ENCODE measurements around the gene STAG2.
"Not testable (repeated sequence)": the region's sequence is repeated elsewhere in the genome, so short reads cannot be mapped to it uniquely, and the experiment has no call there.

STAG2 gene

DNA sequence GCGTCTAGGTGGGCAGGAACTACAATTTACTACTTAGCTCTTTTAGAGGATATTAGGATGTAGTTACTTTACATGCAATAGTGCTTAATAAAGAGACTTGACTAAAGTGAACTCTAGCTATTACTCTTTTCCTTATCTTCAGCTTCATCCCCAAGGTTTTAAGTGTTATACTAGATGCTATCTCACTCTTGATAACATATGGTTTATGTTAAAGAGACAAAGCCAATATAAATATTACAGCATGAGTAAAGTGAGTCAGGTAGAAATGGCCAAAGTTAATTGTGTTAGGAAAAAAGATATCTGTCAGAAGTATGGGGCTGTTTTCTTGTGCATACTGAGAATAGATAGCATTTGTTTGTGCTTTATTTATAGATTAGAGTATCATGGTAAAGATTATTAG is 80.5 kb downstream of the STAG2 start:
- Mint-ChIP-seq H3K4me1 (ENCODE audit: low read depth) (peaks cover 22% of the 10 kb centered on the region), H3K27ac (no peak overlapping the region), H3K36me3 (ENCODE audit: low read depth) (peaks cover 45% of the 10 kb centered on the region), H3K27me3 (no peaks in the 10 kb centered on the region), H3K9me3 (no peaks in the 10 kb centered on the region), H3K4me3 (no peak overlapping the region)

DNA sequence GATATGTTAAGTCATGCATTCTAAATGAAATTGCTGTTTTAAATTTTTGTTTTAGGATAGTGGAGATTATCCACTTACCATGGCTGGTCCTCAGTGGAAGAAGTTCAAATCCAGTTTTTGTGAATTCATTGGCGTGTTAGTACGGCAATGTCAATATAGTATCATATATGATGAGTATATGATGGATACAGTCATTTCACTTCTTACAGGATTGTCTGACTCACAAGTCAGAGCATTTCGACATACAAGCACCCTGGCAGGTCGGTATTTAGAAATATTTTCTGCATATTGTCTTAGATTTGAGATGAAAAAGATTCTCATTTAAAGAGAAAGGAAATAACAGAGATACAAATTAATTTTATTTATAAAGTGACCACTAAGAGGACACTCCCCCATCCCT is 83.6 kb downstream of the STAG2 start:
- no peaks in the 10 kb centered on the region for H3K9me3 Mint-ChIP-seq
- no peaks in the 10 kb centered on the region for H3K27me3 Mint-ChIP-seq
- H3K27ac Mint-ChIP-seq: no peak overlapping the region
- H3K4me1 Mint-ChIP-seq (ENCODE audit: low read depth): peaks cover 19% of the 10 kb centered on the region
- peaks cover 45% of the 10 kb centered on the region for H3K36me3 Mint-ChIP-seq (ENCODE audit: low read depth)
- no peak overlapping the region for H3K4me3 Mint-ChIP-seq

DNA sequence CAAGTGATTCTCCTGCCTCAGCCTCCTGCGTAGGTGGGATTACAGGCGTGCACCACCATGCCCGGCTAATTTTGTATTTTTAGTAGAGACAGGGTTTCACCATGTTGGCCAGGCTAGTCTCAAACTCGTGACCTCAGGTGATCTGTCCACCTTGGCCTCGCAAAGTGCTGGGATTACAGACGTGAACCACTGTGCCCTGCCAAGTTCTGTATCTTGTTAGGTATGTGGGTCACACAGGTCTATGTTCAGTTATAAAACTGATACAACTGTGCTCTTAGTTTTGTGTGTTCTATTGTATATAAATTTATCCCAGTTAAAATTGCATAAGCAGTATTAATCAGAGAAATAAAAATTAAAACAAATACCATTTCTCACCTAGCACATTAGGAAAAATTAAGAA is 122.9 kb downstream of the STAG2 start:
- Mint-ChIP-seq H3K36me3 (ENCODE audit: low read depth) (peaks cover 49% of the 10 kb centered on the region), H3K4me1 (ENCODE audit: low read depth) (peaks cover 23% of the 10 kb centered on the region)
- H3K27me3 Mint-ChIP-seq, H3K4me3 Mint-ChIP-seq, H3K9me3 Mint-ChIP-seq, H3K27ac Mint-ChIP-seq: not testable (repeated sequence)

DNA sequence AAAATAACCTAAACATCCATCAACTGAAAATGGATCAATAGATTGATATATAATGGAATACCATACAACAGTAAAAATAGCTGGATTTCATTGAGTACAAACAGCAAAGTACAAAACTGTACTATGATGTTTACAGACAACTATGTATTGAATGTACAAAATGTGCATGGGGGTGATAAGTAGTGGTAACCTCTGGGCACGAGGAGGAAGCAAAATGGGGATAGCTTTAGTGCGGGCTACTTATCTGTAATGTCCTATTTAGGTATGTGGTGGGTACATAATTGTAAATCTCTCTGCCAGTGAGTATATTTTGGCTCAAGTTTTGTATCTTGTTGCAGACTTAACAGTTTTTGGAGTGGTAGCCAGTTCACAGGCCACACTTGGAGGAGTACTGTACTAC is 123.6 kb downstream of the STAG2 start:
- Mint-ChIP-seq H3K4me1 (ENCODE audit: low read depth) (peaks cover 23% of the 10 kb centered on the region), H3K4me3 (no peak overlapping the region), H3K36me3 (ENCODE audit: low read depth) (peaks cover 48% of the 10 kb centered on the region), H3K27me3 (no peaks in the 10 kb centered on the region), H3K27ac (peak overlapping the region; percentile 55), H3K9me3 (no peaks in the 10 kb centered on the region)

DNA sequence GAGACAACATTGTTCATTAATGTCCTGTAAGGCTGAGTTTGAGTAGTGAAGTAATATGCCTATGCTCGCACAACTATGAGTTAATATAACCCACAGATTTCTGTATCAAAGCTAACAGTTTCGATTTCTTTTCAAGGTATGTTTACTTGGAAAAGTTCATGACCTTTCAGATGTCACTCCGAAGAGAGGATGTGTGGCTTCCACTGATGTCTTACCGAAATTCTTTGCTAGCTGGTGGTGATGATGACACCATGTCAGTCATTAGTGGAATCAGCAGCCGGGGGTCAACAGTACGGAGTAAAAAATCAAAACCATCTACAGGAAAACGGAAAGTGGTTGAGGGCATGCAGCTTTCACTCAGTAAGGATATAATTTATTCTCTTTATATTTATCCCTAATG is 124.9 kb downstream of the STAG2 start:
- Mint-ChIP-seq H3K27me3 (no peaks in the 10 kb centered on the region), H3K36me3 (ENCODE audit: low read depth) (peaks cover 51% of the 10 kb centered on the region), H3K4me3 (peak overlapping the region; percentile 8), H3K4me1 (ENCODE audit: low read depth) (peaks cover 23% of the 10 kb centered on the region), H3K9me3 (no peaks in the 10 kb centered on the region), H3K27ac (peak overlapping the region; percentile 11)

DNA sequence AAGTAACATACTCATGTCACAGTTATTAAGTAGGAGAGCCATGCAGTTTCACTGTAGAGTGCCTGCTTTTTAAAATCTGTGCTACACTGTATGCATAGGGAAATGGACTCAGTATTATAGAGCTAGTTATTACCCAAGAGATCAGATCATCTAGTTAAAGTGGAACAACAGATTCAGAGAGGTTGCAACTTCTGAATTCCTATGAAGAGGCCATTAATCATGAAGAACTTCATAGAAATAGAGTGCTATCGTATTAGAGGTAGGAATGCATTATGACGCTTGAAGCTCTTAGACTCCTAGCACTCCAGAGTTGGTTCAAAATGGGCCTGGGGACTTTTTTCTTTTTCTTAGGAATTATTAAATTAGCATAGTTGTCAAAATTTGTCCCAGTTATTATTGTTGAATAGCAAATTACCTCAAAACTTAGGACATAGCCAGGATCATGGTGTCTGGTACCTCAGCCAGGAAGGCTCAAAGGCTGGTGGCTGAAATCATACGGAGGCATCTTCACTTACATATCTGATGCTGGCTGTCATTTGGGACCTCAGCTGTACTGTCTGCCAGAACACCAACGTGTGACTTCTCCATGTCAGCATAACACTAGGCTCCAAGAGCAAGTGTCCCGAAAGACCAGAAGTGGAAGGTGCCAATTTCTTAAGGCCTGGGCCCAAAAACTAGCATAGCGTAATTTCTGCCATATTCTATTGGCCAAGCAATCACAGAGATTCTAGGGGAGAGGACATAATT is 125.7 kb downstream of the STAG2 start:
- H3K27me3 Mint-ChIP-seq: no peaks in the 10 kb centered on the region
- peaks cover 53% of the 10 kb centered on the region for H3K36me3 Mint-ChIP-seq (ENCODE audit: low read depth)
- H3K9me3 Mint-ChIP-seq: no peaks in the 10 kb centered on the region
- no peak overlapping the region for H3K4me3 Mint-ChIP-seq
- no peak overlapping the region for H3K27ac Mint-ChIP-seq
- peaks cover 23% of the 10 kb centered on the region for H3K4me1 Mint-ChIP-seq (ENCODE audit: low read depth)

DNA sequence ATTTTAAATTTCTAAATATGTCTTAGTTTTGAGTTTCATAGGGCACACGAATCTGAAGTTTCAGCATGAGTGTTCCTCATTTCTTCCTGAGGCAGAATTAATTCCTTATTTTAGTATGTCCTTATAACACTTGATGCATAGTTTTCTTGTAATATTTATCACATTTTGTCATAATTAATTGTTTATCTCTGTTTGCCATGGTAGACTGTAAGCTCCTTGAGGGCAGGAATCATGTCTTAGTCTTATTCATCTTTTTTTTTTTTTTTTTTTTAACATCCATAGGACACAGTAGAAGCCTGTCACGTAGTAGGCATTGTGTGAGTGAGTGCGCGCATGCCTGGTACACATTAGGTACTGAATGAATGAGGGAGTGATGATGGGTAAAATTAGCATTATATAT is 131.7 kb downstream of the STAG2 start:
- Mint-ChIP-seq H3K27ac (no peak overlapping the region), H3K9me3 (no peaks in the 10 kb centered on the region), H3K27me3 (no peaks in the 10 kb centered on the region)

DNA sequence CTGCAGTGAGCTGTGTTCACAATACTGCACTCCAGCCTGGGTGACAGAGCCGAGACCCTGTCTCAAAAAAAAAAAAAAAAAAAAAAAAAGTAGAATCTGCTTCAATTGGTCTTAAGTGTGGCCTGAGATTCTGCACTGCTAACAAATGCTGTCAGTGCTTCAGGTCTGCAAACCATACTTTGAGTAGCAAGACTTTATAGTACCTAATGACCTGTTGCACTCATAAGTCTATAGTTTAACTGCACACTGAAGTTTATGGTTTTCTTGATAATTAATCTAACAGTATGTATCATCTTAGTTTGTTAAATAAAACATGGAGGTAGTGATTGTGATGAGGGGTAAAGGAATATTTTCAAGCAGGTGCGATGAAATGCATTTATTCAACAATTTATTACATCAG is 135.6 kb downstream of the STAG2 start:
- Mint-ChIP-seq H3K36me3 (ENCODE audit: low read depth) (peaks cover 45% of the 10 kb centered on the region), H3K9me3 (no peaks in the 10 kb centered on the region), H3K27ac (no peak overlapping the region), H3K4me1 (ENCODE audit: low read depth) (no peaks in the 10 kb centered on the region), H3K27me3 (no peaks in the 10 kb centered on the region), H3K4me3 (no peak overlapping the region)

More for the DNA sequence above, 131.7 kb downstream of the STAG2 start:
- Mint-ChIP-seq H3K4me3 (no peak overlapping the region), H3K36me3 (ENCODE audit: low read depth) (peaks cover 61% of the 10 kb centered on the region), H3K4me1 (ENCODE audit: low read depth) (no peaks in the 10 kb centered on the region)

DNA sequence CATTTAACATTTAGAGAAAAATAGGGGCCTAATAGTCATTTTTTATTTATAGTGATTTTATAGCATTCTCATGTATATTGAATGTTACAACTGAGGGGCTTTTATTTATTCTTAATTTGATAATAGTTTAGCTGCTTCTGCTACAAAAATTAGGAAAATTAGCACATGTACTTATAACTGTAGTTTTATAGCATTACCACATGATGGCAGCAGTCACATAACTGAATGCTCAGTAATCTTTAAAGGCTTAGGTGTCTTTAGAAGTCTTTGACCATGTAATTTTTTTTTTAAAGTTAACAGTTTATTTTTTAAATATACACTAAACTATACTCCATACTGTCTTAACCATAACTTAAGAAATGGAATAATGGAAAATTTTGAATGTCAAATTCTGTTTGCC is 136.6 kb downstream of the STAG2 start:
- Mint-ChIP-seq H3K27me3 (no peaks in the 10 kb centered on the region), H3K36me3 (ENCODE audit: low read depth) (peaks cover 39% of the 10 kb centered on the region), H3K27ac (no peak overlapping the region), H3K4me1 (ENCODE audit: low read depth) (no peaks in the 10 kb centered on the region), H3K9me3 (no peaks in the 10 kb centered on the region), H3K4me3 (no peak overlapping the region)

DNA sequence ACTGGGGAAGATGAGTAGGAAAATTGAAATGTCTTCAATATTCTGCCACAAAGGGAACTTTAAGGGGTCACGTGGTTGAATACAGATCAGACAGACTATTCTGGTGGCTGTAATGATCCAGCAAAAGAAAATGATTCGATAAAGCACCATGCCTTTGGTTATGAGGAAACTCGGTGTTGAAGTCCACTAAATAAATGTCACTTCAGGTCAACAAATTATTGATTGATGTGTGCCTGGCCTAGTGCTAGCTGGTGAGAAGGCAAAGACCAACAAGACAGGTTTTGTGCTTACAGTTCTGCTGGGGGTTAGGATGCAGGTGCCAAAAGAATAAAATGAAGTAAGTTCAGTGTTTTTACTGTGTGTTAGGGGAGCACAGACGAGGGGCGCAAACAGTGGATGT is 142.5 kb downstream of the STAG2 start:
- Mint-ChIP-seq H3K4me1 (ENCODE audit: low read depth) (no peaks in the 10 kb centered on the region), H3K4me3 (no peak overlapping the region), H3K27ac (no peak overlapping the region), H3K36me3 (ENCODE audit: low read depth) (peaks cover 18% of the 10 kb centered on the region), H3K27me3 (no peaks in the 10 kb centered on the region), H3K9me3 (no peaks in the 10 kb centered on the region)

DNA sequence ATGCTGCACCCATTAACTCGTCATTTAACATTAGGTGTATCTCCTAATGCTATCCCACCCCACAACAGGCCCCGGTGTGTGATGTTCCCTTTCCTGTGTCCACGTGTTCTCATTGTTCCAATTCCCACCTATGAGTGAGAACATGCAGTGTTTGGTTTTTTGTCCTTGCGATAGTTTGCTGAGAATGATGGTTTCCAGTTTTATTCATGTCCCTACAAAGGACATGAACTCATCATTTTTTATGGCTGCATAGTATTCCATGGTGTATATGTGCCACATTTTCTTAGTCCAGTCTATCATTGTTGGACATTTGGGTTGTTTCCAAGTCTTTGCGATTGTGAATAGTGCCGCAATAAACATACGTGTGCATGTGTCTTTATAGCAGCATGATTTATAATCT is 143.0 kb downstream of the STAG2 start:
- not testable (repeated sequence) for H3K4me1 Mint-ChIP-seq (ENCODE audit: low read depth); H3K27ac Mint-ChIP-seq; H3K27me3 Mint-ChIP-seq; H3K4me3 Mint-ChIP-seq; H3K9me3 Mint-ChIP-seq
- H3K36me3 Mint-ChIP-seq (ENCODE audit: low read depth): peaks cover 14% of the 10 kb centered on the region

DNA sequence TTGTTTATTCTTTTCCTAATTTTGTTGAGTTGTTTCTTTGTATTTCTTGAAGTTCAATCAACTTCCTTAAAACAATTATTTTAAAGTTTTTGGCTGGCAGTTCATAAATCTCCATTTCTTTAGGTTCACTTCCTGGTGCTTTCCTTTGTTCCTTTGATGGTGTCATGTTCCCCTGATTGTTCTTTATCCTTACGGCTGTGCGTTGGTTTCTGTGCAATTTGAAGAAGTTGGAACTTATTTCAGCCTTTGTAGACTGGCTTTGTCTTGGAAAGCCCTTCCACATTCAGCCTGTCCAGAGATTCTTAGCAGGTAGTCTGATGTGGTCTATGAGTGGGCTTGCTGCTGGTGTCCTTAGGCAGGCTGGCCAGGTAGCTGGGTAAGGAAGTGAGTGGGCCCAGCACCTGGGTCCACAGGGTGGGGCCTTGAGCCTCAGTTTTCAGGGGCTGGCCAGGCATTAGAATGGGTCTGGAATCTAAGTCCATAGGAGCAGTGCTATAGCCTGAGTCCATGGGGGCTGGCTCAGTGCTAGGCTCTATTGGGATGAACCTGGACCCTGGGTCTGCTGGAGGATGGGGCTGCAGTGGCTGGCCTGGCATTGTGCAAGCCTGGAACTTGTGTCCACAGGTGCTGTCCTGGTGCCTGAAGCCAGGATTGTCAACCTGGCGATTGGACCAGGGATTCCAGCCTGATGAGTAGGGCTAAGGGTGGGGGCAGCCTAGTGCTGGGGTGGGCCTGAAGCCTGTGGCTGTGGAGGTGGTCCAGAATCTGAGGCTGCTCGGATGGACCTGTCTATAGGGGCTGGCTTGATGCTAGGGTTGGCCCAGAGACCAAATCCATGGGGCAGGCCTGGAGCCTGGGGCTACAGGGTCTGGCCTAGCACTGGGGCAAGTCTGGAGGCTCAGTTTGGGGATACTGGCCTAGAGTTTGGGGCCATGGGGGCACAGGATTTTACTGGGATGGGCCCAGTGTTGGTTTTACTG is 152.4 kb downstream of the STAG2 start:
- H3K27me3 Mint-ChIP-seq: no peaks in the 10 kb centered on the region
- peaks cover 6% of the 10 kb centered on the region for H3K4me1 Mint-ChIP-seq (ENCODE audit: low read depth)
- no peak overlapping the region for H3K4me3 Mint-ChIP-seq
- H3K9me3 Mint-ChIP-seq: no peaks in the 10 kb centered on the region
- no peak overlapping the region for H3K27ac Mint-ChIP-seq
- peaks cover 5% of the 10 kb centered on the region for H3K36me3 Mint-ChIP-seq (ENCODE audit: low read depth)

DNA sequence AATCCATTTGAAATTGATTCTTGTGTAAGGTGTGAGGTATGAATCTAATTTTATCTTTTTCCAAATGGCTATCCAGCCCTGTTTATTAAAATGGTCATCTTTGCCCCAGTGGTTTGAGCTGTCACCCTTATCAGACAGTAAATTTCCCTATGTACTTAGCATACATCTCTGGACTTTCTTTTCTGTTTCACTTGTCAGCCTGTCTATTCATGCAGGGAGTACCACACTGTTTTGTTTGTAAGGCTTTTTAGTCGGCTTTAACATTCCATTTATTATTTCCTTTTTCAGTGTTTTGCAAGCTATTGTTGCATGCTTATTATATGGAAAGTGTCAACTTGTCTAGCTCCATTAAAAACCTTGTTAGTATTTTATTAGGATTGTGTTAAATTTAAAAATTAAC is 155.8 kb downstream of the STAG2 start:
- Mint-ChIP-seq H3K27me3 (no peaks in the 10 kb centered on the region), H3K27ac (no peak overlapping the region), H3K4me1 (ENCODE audit: low read depth) (peaks cover 6% of the 10 kb centered on the region), H3K4me3 (no peak overlapping the region), H3K36me3 (ENCODE audit: low read depth) (no peaks in the 10 kb centered on the region), H3K9me3 (no peaks in the 10 kb centered on the region)

DNA sequence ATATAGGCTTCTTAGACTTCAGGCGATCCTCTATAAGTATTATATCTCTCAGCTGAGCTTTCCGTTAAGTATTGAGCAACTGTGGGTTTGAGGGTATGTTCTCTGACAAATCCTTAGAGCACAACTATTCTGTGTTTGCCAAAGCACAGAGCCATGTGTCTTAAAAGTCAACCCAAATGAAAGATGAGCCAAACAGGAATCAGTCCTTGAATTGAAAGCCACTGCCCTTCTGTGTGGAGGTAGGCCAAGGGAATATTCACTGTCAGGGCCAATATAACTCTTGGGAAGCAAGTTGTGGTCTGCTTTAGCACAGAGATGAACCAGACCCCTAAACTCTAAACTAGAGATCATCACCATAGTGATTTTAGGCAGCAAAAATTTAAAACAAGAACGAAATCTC is 164.0 kb downstream of the STAG2 start:
- Mint-ChIP-seq H3K27ac (no peak overlapping the region), H3K4me1 (ENCODE audit: low read depth) (no peaks in the 10 kb centered on the region), H3K27me3 (no peaks in the 10 kb centered on the region), H3K9me3 (no peaks in the 10 kb centered on the region), H3K4me3 (no peak overlapping the region), H3K36me3 (ENCODE audit: low read depth) (no peaks in the 10 kb centered on the region)

DNA sequence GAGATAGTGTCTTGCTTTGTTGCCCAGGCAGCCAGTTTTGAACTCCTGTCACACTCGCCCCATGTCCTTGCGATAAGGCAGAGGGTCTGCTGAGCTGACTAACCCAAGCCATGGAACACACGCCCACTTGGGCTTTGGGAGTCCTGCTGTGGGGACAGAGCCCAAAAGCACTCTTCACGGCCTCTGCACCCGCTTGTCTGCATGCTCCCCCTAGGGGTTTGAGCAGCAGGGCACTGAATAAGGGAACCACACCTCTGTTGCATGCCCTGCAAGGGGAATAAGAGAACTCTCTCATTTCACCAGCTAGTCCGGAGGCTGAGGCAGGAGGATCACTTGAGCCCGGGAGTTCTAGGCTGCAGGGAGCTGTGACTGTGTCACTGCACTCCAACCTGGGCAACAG is 166.0 kb downstream of the STAG2 start:
- Mint-ChIP-seq H3K27me3 (no peaks in the 10 kb centered on the region), H3K9me3 (no peaks in the 10 kb centered on the region)

More for the DNA sequence above, 166.0 kb downstream of the STAG2 start:
- no peak overlapping the region for H3K27ac Mint-ChIP-seq
- H3K4me3 Mint-ChIP-seq: no peak overlapping the region
- H3K4me1 Mint-ChIP-seq (ENCODE audit: low read depth): no peaks in the 10 kb centered on the region
- no peaks in the 10 kb centered on the region for H3K36me3 Mint-ChIP-seq (ENCODE audit: low read depth)
